HG02759 (cell line): ENCODE data around the gene PIANP.
"Not testable (repeated sequence)": the region's sequence is repeated elsewhere in the genome, so short reads cannot be mapped to it uniquely, and the experiment has no call there.

Source experiments
- ATAC-seq: cut with Tn5 transposase; IDR thresholded peaks from one replicate; pipeline ENCODE4 v1.9.1; 2021; ENCODE audit warnings: mild to moderate bottlenecking, moderate library complexity; ENCODE audit not compliant: unreplicated experiment

The PIANP gene

DNA sequence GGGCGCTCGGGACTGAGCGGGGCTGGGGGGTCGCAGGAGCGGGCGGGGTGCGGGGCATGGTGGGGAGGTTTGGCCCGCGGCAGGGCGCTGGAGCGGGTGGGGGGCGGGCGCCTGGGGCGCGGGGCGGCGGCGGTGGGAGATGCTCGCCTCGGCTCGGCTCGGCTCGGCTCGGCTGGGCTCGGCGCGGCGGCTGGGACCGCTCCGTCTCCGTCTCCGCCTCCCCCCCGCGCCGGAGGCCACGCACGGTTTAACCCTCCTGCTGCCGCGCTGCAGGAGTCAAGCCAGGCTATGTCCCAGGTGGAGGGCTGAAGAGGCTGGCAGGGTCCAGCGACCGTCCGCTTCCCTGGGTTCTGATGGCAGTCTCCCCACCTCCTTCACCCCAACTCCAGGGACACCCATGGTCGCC lies at the start of gene PIANP:
TSS of gene PIANP (minus strand) at position 170 of the 406 bp plus-strand sequence. CDS start 2,754 bp downstream, outside the sequence.
- ATAC-seq: no peak

DNA sequence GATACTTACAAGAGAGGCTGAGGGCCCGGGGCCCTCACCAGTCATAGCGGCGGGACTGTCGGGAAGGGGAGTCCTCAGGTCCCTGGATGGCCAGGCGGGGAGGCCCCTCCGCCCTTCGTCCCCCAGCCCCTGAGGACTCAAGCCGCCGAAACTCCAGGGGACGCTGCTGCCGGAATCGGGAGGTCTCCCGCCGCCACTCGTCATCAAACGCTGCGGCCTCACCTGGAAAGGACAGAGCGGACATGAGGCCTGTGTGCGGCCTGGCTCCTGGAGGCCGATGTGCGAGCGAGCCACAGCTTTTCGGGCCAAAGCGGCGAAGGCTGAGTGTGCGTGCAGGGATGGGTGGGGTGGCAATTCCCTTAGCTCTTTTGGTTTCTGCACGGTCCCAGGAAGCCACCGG lies 48.1 kb upstream of the PIANP start:
- ATAC-seq: no peak

- no peak for ATAC-seq
These were observed 46.6 kb upstream of the PIANP start for GRCh38 chr12:6747216-6747615.

GRCh38 chr12:6745741-6746525 lies 45.3 kb upstream of the PIANP start:
- no peak for ATAC-seq

- ATAC-seq: not testable (repeated sequence)
These were observed 42.7 kb upstream of the PIANP start for GRCh38 chr12:6743300-6743699.

DNA sequence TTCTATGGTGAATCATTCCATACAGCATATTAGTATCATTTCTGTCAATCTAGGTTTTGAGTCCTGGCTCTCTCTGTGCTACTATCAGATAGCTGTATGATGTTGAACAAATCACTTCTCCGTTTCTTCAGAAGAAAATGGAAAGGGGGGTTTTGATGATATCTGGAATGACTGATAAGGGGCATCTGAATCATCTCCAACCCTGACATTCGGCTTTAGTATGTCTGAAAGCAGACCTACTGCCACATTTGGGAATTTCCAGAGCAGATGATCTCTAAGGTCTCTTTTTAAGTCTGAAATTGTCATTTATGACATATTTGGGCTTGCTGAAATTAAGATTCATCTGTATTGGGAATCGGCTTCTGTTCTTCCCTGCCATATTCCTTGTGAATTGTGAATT lies 42.2 kb upstream of the PIANP start:
- no peak for ATAC-seq

DNA sequence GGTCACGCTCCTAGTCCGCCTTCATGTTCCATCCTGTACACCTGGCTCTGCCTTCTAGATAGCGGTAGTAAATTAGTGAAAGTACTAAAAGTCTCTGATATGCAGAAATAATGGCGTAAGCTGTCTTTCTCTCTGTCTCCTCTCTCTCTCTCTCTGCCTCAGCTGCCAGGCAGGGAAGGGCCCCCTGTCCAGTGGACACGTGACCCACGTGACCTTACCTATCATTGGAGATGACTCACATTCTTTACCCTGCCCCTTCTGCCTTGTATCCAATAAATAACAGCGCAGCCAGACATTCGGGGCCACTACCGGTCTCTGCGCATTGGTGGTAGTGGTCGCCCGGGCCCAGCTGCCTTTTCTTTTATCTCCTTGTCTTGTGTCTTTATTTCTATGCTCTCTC lies 41.5 kb upstream of the PIANP start:
- ATAC-seq: not testable (repeated sequence)

DNA sequence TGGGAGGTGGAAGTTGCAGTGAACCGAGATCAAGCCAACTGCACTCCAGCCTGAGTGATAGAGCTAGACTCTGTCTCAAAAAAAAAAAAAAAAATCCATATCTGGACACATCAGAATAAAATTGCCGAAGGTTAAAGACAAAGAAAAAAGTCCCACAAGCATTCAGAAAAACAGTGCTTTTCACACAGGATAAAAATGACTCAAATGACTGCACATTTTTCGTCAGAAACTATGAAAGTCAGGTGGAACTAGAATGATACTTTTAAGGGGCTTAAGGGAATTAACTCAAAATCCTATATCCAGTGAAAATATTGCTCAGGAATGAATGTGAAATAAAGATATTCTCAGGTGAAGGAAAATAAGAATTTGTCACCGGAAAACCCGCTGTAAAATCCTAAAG lies 36.1 kb upstream of the PIANP start:
- ATAC-seq: no peak

GRCh38 chr12:6735448-6736191 lies 35.0 kb upstream of the PIANP start:
- no peak for ATAC-seq

DNA sequence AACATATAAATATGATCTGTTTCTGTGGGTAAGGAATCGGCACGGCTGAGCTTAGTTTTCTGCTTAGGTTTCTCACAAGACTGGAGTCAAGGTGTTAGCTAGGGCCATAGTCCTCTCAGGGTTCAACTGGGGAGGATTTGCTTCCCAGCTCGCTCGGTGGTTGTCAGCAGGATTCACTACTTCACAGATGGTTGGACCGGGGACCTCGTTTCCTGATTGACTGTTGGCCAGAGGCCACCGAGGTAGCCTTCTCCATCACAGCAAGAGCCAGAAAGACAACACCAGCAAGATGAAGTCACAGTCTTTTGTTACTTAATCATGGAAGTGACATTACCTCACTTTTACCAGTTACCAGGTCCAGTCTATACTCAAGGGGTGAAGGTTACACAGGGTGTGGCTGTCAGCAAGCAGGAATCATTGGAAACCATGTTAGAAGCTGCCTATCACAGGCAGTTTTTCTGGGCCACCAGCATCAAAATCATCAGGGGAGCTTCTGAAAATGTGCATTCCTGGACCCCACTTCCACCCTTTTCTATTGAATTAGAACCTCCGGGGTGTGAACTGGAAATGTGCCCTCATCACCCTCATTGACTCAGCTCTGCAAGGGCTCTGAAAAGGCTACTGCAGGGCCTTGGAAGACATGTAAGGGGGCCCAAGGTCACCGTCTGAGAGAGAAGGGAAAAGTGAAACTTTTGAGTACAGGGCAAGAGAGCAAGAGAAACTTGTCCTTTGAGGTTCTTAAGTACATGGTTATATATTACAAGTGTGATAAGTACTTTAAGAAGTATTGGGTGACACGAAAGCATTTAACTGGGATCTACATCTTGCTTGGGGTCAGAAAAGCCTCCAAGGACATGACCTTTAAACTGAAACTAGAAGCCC lies 34.1 kb upstream of the PIANP start:
- ATAC-seq: no peak

GRCh38 chr12:6730169-6730568 lies 29.6 kb upstream of the PIANP start:
- ATAC-seq: no peak

DNA sequence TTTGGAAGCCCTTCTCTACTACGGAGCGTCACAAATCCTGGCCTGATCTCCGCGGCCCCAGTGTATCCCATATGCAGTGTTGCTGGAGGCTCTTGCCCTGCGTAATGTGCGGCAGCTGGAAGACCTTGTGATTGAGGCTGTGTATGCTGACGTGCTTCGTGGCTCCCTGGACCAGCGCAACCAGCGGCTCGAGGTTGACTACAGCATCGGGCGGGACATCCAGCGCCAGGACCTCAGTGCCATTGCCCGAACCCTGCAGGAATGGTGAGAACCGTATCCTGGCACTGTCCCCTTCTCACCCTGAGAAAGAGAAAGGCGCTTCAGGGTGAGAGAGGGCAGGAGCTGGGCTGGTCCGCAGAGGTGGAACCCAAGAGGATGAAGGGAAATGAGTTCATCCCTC lies 28.6 kb upstream of the PIANP start:
- ATAC-seq: no peak

DNA sequence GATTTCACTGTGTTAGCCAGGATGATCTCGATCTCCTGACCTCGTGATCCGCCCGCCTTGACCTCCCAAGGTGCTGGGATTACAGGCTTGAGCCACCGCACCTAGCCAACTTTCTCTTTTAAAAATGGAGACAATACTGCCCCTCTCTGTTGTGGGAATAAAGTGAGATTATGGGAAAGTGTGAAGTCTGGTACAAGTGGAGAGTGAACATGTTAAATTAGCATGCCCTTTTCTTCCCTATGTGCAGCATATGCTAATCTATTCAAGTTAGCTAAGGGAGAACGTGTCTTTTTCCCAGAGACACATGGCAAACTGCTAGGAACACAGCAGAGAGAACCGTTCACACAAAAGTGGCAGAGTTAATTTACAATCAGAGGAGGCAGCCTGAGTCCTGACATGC lies 24.7 kb upstream of the PIANP start:
- no peak for ATAC-seq

- ATAC-seq: peak; percentile 22
These were observed 23.8 kb upstream of the PIANP start for GRCh38 chr12:6724409-6724797.

DNA sequence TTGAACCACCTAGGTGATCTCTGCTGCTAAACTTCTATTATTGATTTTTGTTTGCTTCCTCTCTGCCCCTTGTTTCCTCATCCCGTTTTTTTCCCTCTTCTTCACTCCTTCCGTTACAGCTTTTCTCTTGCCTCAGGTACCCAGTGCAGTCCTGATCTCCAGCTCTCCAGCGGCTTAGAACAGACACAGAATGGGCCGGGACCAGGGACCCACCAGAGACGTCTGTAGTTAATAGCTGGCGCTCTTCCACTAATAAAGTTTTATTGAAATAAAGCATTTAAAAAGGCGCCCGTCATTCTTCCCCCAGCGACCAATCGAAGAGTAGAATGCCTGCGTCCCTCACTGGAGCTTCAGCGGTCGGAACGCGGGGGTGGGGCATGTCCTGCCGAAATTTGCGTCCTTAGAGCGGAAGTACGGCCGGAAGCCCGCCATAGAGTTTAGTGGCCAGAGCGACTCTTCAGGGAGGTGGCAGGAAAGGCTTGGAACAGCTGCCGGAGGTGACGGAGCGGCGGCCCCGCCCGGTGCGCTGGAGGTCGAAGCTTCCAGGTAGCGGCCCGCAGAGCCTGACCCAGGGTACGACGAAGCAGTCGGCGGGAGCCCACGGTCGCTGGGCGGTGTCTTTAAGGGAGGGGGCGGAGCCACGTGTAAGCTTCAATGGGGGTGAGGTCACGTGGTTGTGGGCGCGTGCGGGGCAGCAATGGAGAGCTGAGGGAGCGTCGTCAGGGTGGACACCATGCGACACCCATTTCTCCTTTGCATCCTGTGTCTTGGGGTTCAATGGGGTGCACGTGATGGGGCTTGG lies 23.2 kb upstream of the PIANP start, which contains the start of gene COPS7A:
TSS of gene COPS7A (plus strand) at position 440 of the 802 bp plus-strand sequence. CDS start 611 bp downstream, outside the sequence.
- peak; percentile 95 for ATAC-seq

GRCh38 chr12:6722863-6723262 lies 22.2 kb upstream of the PIANP start:
- ATAC-seq: no peak

- no peak for ATAC-seq
These were observed 16.3 kb upstream of the PIANP start for GRCh38 chr12:6716874-6717437.

DNA sequence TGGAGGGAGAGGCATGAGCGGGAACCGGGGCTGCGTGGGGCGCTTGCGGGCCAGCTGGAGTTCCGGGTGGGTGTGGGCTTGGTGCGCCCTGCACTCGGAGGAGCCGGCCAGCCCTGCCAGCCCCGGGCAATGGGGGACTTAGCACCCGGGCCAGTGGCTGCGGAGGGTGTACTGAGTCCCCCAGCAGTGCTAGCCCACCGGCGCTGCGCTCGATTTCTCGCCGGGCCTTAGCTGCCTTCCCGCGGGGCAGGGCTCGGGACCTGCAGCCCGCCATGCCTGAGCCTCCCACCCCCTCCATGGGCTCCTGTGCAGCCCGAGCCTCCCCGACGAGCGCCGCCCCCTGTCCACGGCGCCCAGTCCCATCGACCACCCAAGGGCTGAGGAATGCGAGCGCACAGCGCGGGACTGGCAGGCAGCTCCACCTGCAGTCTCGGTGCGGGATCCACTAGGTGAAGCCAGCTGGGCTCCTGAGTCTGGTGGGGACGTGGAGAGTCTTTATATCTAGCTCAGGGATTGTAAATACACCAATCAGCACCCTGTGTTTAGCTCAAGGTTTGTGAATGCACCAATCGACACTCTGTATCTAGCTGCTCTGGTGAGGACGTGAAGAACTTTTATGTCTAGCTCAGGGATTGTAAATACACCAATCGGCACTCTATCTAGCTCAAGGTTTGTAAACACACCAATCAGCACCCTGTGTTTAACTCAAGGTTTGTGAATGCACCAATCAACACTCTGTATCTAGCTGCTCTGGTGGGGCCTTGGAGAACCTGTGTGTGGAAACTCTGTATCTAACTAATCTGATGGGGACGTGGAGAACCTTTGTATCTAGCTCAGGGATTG lies 15.6 kb upstream of the PIANP start:
- ATAC-seq: not testable (repeated sequence)

DNA sequence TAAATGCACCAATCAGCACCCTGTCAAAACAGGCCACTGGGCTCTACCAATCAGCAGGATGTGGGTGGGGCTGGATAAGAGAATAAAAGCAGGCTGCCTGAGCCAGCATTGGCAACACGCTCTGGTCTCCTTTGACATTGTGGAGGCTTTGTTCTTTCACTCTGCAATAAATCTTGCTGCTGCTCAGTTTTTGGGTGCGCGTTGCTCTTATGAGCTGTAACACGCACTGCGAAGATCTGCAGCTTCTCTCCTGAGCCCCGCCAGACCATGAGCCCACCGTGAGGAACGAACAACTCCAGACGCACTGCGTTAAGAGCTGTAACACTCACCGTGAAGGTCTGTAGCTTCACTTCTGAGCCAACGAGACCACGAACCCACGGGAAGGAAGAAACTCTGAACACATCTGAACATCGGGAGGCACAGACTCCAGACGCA lies 8.4 kb upstream of the PIANP start:
- no peak for ATAC-seq
